ENCODE data around the gene NUBPL.

The NUBPL gene

DNA sequence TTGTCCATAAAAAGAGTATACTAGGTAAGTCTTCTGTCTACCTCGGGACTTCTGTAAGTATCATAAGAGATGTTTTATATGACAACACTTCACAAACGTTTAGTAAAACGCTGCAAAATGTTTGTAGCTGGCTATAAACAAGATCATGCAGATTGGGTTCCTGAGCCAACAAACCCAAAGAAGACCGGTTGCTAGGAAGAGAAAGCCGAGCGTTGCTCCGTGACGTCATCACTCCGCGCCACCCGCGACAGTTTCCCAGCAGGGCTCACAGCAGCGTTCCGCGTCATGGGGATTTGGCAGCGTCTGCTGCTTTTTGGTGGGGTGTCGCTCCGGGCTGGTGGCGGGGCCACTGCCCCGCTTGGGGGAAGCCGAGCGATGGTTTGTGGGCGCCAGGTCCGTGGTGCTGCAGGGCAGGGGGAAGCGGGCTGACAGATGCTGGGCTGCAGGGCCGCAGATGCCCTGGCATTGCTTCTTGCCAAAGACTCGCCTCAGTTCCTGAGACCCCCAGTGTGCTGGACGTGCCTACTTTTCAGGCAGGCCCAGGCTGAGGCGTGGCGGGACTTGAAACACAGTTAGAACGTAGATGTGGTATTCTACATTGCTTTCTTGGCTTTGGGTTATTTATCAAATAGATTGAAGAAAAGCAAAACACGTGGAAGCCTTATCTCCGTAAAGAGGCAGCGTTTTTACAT is at the start of gene NUBPL:
Gene NUBPL, plus strand, starts transcription at position 250 of the 692 bp plus-strand sequence. Its CDS starts 36 bp downstream, at position 286.
- DNase-seq (ENCODE audit: low read depth), result peak; percentile 93

DNA sequence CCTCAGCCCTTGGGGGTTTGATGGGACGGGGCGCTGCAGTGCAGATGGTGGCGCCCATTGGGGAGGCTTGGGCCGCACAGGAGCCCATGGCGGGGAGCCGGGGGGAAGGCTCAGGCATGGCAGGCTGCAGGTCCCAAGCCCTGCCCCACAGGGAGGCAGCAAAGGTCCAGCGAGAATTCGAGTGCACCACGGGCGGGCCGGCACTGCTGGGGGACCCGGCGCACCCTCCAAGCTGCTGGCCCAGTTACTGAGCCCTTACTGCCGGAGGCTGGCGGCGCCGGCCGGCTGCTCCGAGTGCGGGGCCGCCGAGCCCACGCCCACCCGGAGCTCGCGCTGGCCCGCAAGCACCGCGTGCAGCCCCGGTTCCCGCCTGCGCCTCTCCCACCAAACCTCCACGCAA is 34.1 kb upstream of the NUBPL start:
- no peak for DNase-seq (ENCODE audit: low read depth)

DNA sequence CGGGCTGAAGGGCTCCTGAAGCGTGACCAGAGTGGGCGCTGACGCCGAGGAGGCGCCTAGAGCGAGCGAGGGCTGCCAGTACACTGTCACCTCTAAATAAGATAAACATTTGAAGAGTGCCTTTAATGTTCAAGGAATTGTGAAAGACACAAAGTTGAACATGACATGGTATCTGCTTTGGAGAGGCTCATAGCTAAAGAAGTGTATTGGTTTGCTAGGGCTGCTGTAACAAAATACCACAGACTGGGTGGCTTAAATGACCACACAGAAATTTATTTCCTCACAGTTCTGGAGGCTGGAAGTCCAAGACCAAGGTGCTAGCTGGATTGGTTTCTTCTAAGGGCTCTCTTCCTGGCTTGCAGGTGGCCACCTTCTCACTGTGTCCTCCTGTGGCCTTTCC is 33.7 kb upstream of the NUBPL start:
- DNase-seq (ENCODE audit: low read depth), result no peak

DNA sequence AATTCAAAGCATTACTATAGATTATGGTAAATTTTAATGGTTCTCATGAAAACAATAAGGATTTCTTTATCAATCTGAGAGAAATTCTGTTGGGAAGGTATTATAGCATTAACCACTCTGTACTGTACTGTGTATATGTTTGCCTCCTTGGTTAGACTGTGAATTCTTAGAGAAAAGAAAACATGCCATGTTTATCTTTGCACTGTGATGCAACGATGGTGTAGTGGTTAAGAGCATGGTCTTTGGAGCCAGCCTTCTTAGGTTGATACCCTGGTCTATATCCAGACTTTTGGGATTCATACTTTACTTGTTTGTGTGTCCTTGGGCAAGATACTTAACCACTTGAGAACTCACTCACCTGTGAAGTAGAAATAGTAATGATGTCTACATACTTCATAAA is 32.2 kb upstream of the NUBPL start:
- DNase-seq (ENCODE audit: low read depth), result no peak

DNA sequence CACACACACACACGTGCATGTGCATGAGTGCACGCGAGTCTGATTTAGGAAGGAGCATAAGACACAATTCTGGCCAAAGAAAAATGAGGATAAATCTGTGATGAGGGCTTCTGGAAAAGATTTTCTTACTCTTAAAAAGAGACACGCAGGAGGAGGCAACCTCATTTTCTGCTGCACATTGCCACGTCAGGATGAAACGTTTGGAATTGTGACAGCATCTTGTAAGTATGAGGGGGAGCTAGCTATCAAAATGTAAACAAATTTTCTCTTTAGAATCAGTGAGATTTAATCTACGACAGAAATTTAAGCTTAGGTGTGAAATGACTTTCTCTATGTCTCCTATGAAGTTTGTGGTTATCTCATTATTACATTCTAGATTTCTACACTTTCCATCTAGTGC is 31.1 kb upstream of the NUBPL start:
- DNase-seq (ENCODE audit: low read depth), result peak; percentile 6

- DNase-seq (ENCODE audit: low read depth), result no peak
These were observed 24.8 kb upstream of the NUBPL start for GRCh38 chr14:31536201-31536960.

GRCh38 chr14:31541702-31542101 is 19.5 kb upstream of the NUBPL start:
- DNase-seq (ENCODE audit: low read depth), result no peak

DNA sequence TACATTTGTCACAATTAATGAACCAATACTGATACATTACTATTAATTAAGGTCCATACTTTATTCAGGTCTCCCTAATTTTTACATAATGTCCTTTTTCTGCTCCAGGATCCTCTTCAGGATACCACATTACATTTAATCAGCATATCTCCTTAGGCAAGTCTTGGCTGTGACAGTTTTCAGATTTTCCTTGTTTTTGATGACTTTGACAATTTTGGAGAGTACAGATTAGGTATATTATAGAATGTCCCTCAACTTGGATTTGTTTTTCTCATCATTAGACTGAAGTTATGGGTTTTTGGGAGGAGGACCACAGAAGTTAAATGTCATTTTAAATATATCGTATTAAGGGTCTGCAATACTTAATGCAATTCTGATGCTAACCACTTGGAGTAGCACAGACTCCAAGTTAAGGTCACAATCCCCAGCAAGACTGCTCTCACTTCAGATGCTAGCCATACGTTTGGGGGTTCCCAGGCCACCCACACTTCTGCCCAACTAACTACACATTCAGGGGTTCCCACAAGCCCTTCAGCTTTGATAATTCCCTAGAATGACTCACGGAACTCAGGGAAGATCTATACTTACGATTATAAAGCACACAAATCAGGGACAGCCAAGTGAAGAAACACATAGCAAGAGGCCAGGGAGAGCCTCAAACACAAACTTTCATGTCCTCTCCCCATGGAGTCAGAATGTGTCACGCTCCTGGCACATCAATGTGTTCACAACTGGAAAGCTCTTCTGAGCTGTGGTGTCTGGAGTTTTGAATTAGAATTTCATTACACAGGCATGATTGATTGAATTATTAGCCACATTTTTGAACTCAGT is 17.0 kb upstream of the NUBPL start:
- DNase-seq (ENCODE audit: low read depth), result no peak

DNA sequence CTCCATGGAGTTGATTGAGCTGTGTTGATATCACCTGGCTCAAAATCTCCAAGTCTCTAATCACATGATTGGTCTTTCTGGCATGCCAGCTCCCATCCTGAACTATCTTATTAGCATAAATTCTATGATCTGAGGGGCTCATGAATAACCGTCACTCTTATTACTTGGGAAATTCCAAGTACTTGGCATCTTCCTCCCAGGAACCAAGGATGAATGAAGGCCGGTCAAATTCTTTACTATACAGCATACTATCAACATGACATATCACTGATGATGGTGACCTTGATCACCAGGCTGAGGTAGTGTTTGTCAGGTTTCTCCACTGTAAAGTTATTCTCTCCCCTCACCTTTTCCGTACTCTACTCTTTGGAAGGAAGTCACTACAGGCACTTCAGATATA is 16.4 kb upstream of the NUBPL start:
- DNase-seq (ENCODE audit: low read depth), result no peak

- no peak for DNase-seq (ENCODE audit: low read depth)
These were observed 15.9 kb upstream of the NUBPL start for GRCh38 chr14:31545328-31545727.

- DNase-seq (ENCODE audit: low read depth), result no peak
These were observed 11.4 kb upstream of the NUBPL start for GRCh38 chr14:31549817-31550216.

- DNase-seq (ENCODE audit: low read depth), result no peak
These were observed 10.6 kb upstream of the NUBPL start for GRCh38 chr14:31550589-31550988.

GRCh38 chr14:31556191-31556590 is 5.0 kb upstream of the NUBPL start:
- DNase-seq (ENCODE audit: low read depth), result no peak

DNA sequence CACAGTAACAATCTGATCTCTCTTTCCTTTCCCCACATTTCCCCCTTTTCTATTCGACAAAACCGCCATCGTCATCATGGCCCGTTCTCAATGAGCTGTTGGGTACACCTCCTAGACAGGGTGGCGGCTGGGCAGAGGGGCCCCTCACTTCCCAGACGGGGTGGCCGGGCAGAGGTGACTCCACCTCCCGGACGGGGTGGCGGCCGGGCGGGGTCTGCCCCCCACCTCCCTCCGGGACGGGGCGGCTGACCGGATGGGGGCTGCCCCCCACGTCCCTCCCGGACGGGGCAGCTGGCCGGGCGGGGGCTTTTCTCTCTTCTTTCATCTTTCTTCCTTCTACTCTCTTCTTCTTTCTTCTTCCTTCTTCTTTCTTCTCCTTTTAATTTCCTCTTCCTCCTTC is 1.3 kb upstream of the NUBPL start:
- DNase-seq (ENCODE audit: low read depth), result no peak

- DNase-seq (ENCODE audit: low read depth), result no peak
These were observed 447 bp upstream of the NUBPL start for GRCh38 chr14:31560759-31561154.

DNA sequence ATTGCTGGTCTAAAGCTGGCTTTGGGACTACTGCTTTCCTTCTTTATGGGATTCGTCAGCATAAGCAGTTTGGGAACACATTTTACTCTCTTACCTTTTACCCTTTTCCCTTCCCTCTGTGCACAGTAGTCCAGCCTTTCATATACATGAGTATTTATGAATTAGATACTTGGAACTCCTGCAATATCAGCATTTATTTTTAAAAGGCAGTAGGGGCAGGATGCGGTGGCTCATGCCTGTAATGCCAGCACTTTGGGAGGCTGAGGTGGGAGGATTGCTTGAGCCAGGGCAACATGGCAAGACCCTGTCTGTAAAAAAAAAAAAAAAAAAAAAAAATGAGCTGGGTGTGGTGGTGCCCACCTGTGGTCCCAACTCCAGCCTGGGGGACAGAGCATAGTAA is 3.0 kb downstream of the NUBPL start:
- no peak for DNase-seq (ENCODE audit: low read depth)

DNA sequence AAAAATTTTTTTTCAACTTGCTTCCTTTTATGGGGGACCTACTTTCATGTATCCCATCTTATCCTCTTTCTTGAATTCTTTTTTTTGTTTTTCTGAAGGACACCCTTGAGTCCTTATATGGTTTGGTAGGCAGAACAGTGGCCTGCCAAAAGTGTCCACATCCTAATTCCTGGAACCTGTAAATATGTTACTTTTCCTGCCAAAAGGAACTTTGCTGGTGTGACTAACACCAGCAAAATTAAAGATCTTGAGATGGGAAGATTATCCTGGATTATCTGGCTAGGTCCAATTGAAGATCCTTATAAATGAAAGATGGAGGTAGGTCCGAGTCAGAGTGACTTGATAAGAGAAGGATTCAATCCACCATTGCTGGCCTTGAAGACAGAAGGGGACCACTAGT is 5.3 kb downstream of the NUBPL start:
- DNase-seq (ENCODE audit: low read depth), result peak; percentile 38

DNA sequence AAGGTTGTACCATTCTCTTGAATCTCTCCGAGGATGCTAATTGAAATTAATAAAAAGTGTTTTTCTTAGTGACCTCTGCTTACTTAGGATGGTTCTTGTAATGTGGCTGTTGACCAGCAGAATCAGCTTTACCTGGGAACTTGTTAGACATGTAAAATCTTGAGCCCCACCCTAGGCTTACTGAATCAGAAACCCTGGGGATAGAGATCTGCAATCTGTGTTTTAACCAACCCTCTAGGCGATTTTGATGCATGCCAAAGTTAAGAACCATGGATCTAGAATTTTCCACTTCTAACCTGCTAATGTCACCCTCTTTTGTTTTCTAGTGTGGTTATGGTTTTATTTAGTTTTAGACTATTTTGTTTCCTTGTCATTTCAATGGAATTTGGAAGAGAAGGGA is 6.5 kb downstream of the NUBPL start:
- no peak for DNase-seq (ENCODE audit: low read depth)

- no peak for DNase-seq (ENCODE audit: low read depth)
These were observed 7.0 kb downstream of the NUBPL start for GRCh38 chr14:31568161-31568560.

DNA sequence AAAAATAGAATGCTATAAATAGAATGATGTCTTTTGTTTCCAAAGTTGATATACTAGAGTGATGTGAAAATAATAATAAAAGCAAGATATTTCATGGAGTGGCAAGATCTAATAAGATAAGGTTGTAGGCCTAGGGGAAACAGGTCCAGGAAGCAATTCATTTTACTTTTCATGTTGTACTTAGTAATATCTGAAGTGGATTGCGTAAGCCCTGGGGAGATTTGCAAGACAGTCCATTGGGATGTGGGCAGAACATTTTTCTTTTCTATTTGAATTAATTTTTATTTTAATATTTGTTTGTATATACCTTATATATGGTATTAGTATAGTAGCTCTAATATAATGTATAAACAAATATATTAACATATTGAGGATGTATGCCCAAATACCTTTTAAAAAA is 7.5 kb downstream of the NUBPL start:
- peak; percentile 9 for DNase-seq (ENCODE audit: low read depth)

DNA sequence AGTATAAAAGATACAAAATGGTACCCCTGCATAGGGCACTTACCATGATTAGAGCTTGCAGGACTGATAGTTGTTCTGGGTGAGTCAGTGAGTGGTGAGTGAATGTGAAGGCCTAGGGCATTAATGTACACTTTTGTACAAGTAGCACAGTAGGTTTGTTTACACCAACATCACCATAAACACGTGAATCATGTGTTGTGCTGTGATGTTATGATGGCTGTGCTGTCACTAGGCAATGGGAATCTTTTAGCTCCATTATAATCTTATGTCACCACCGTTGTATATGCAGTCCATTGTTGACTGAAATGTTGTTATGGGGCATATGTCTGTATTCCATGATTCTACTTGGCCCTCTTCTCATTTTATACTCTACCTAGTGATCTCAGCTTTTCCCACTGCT is 11.8 kb downstream of the NUBPL start:
- DNase-seq (ENCODE audit: low read depth), result no peak

- DNase-seq (ENCODE audit: low read depth), result no peak
These were observed 15.7 kb downstream of the NUBPL start for GRCh38 chr14:31576949-31577348.

- no peak for DNase-seq (ENCODE audit: low read depth)
These were observed 17.1 kb downstream of the NUBPL start for GRCh38 chr14:31578266-31578665.

Data from EH (cell line).